ENCODE measurements around the gene UBC.
A peak's percentile ranks its signal among the peaks of the same experiment; 100 is the strongest.

UBC gene

GRCh38 chr12:124946447-124946793, 32.0 kb upstream of the UBC start:
- H3K4me3 ChIP-seq (ENCODE audit: low read depth, low read length) = no peak overlapping the region
- no peak for TF ChIP-seq CTCF (IDR thresholded peaks at IDR 0.05; ENCODE audit: control insufficient read depth, extremely low read depth, insufficient read depth)
- no peak for DNase-seq (ENCODE audit: low read depth)

- TF ChIP-seq CTCF (IDR thresholded peaks at IDR 0.05; ENCODE audit: control insufficient read depth, extremely low read depth, insufficient read depth) = no peak
- DNase-seq (ENCODE audit: low read depth) = no peak
- peak overlapping the region; percentile 43 for H3K4me3 ChIP-seq (ENCODE audit: low read depth, low read length)
These were observed 26.7 kb upstream of the UBC start for GRCh38 chr12:124941170-124941527.

GRCh38 chr12:124940393-124941169, 26.1 kb upstream of the UBC start:
- peak overlapping the region; percentile 43 for H3K4me3 ChIP-seq (ENCODE audit: low read depth, low read length)
- peak; percentile 79 for DNase-seq (ENCODE audit: low read depth)
- peak; percentile 90 for TF ChIP-seq CTCF (IDR thresholded peaks at IDR 0.05; ENCODE audit: control insufficient read depth, extremely low read depth, insufficient read depth)

- no peak for DNase-seq (ENCODE audit: low read depth)
- peak overlapping the region; percentile 43 for H3K4me3 ChIP-seq (ENCODE audit: low read depth, low read length)
- no peak for TF ChIP-seq CTCF (IDR thresholded peaks at IDR 0.05; ENCODE audit: control insufficient read depth, extremely low read depth, insufficient read depth)
These were observed 25.6 kb upstream of the UBC start for GRCh38 chr12:124940143-124940392.

GRCh38 chr12:124939421-124940142, 25.1 kb upstream of the UBC start:
- DNase-seq (ENCODE audit: low read depth) = peak; percentile 90
- H3K4me3 ChIP-seq (ENCODE audit: low read depth, low read length) = peak overlapping the region; percentile 43
- no peak for TF ChIP-seq CTCF (IDR thresholded peaks at IDR 0.05; ENCODE audit: control insufficient read depth, extremely low read depth, insufficient read depth)

- peak; percentile 67 for DNase-seq (ENCODE audit: low read depth)
These were observed 24.6 kb upstream of the UBC start for GRCh38 chr12:124939079-124939420.

More at GRCh38 chr12:124939079-124939420, 24.6 kb upstream of the UBC start:
- H3K4me3 ChIP-seq (ENCODE audit: low read depth, low read length) = peak overlapping the region; percentile 43
- peak; percentile 53 for TF ChIP-seq CTCF (IDR thresholded peaks at IDR 0.05; ENCODE audit: control insufficient read depth, extremely low read depth, insufficient read depth)

Measured in LNCaP clone FGC (cell line).